ENCODE data around the gene INPP4A. TPM values are rescaled to one million over a fixed set of nuclear protein-coding genes. Genes with fewer than 3 reads are reported as not detected.

Gene INPP4A
- total and polyA plus RNA-seq, 2 donors (not counting 3 experiments of a cell fraction or from before 2014, with no cell fraction given), result 14.9 to 28.8 TPM

DNA sequence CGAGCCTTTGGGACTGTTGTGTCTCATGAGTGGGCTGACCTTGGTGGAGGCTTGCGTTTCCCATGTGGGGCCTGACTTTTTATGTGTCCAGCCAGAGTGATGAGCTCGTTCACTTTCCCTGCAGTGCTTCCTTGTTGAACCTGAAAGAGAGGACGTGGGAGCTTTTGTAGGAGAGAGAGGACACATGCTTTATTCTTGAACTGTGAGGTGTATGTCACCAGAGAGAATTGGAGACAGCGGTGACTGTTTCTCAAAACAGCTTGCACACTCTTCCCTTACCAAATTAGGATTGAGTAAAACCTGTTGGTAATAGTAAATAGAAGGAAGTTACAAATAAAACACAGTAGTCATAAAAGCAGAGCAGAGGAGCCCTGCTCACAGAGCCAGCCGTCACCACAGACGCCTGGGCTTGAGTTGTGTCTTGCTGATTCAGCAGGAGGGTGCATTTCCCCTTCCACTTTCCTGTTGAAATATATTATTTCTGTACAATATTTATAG is 60.7 kb downstream of the INPP4A start:
- Histone ChIP-seq H3K4me2 (ENCODE audit: insufficient read depth, low read length) (no peak overlapping the region), H3K79me2 (ENCODE audit: control insufficient read depth, insufficient read depth, low read length) (no peaks in the 10 kb centered on the region), H3K36me3 (ENCODE audit: control insufficient read depth in 2 of 2, extremely low read depth in 1 of 2, insufficient read depth in 2 of 2, low read length in 2 of 2) (no peaks in the 10 kb centered on the region), H3K9me1 (replicated peaks; ENCODE audit: control insufficient read depth, extremely low read depth, insufficient read depth, low read length) (no peaks in the 10 kb centered on the region), H3K9ac (replicated peaks; ENCODE audit: extremely low read depth, insufficient read depth, low read length) (no peak overlapping the region), H3K4me3 (replicated peaks in 1 of 3; ENCODE audit: insufficient read depth in 1 of 3, low read depth in 1 of 3, low read length in 3 of 3) (no peak overlapping the region), H3K4me1 (ENCODE audit: control insufficient read depth, extremely low read depth, insufficient read depth, low read length) (peaks cover 3% of the 10 kb centered on the region), H3K27ac (ENCODE audit: insufficient read depth, low read depth, low read length) (no peak overlapping the region), H4K20me1 (replicated peaks; ENCODE audit: control insufficient read depth, extremely low read depth, insufficient read depth, low read length) (no peaks in the 10 kb centered on the region), H3K27me3 (ENCODE audit: control insufficient read depth in 2 of 2, insufficient read depth in 2 of 2, low read length in 2 of 2) (no peaks in the 10 kb centered on the region), H2AFZ (ENCODE audit: low read depth, low read length) (no peak overlapping the region), H3K9me3 (replicated peaks; ENCODE audit: control insufficient read depth, insufficient read depth, low read length) (no peaks in the 10 kb centered on the region)
- no peak for TF ChIP-seq JUN (IDR thresholded peaks at IDR 0.05; ENCODE audit: borderline replicate concordance, insufficient read depth, insufficient read length, low read depth)
- TF ChIP-seq FOS (IDR thresholded peaks at IDR 0.05; ENCODE audit: borderline replicate concordance, insufficient read depth, low read length), result no peak
- no peak for TF ChIP-seq MYC (IDR thresholded peaks at IDR 0.05; ENCODE audit: low read depth, low read length)
- dilution Hi-C loops (cut with MboI; ENCODE audit: extremely low pct_ligation_motif_present, low sequenced_read_pairs) (no loop called here), intact Hi-C loops (cut with micrococcal nuclease) (no loop called here)
- ChIA-PET POLR2A (no interaction called here), CTCF (interaction anchor here (0.9 to 3.6 kb wide), 4 partner anchors 9 to 41 kb away, joined by 3 to 16 read pairs (median 8); no protein-coding TSS in a partner anchor)
- BruUV-seq (replicated peaks), result no TSS peak
- FAIRE-seq (no peak), DNase-seq (ENCODE audit: low read depth, low spot score) (peak; percentile 34)

DNA sequence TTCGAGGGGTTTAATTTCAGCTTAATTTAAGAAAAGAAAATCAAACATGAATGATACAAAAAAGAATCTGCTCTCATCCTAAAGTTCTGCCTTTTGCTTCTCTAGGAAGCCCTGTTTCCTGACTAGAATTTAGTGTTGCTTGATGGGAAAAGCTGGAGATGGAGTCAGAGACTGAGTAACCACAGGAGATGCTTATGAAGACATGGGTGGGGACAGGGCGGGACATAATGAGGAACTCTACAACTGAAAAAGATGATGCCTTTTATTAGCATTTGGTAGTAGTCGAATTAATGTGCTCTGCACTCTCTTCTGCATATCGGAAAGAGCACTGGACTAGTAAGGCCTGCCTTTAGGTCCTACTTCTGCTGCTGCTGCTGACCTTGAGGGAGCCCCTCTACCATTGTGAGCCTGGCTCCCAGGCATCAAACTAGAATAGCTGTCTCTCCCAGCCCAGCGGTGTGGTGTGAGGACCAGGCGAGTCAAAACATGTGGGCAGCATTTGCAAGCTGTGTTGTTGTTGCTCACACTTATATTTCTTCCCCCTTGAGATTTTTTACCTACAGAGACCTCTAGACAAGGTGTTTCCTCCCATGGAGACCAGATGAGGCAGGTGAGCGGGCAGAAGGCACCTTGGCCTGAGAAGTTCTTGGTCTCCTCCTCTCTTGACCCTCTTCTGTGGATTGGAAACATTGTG is 61.5 kb downstream of the INPP4A start:
- H3K79me2 ChIP-seq (ENCODE audit: control insufficient read depth, insufficient read depth, low read length), result no peaks in the 10 kb centered on the region
- no peaks in the 10 kb centered on the region for H3K36me3 ChIP-seq (ENCODE audit: control insufficient read depth in 2 of 2, extremely low read depth in 1 of 2, insufficient read depth in 2 of 2, low read length in 2 of 2)
- intact Hi-C loops (cut with micrococcal nuclease) (no loop called here), dilution Hi-C loops (cut with MboI; ENCODE audit: extremely low pct_ligation_motif_present, low sequenced_read_pairs) (no loop called here)
- H3K4me1 ChIP-seq (ENCODE audit: control insufficient read depth, extremely low read depth, insufficient read depth, low read length), result peaks cover 3% of the 10 kb centered on the region
- H3K27ac ChIP-seq (ENCODE audit: insufficient read depth, low read depth, low read length), result no peak overlapping the region
- no peaks in the 10 kb centered on the region for H3K27me3 ChIP-seq (ENCODE audit: control insufficient read depth in 2 of 2, insufficient read depth in 2 of 2, low read length in 2 of 2)
- no peak overlapping the region for H3K4me3 ChIP-seq (replicated peaks in 1 of 3; ENCODE audit: insufficient read depth in 1 of 3, low read depth in 1 of 3, low read length in 3 of 3)
- H3K9me3 ChIP-seq (replicated peaks; ENCODE audit: control insufficient read depth, insufficient read depth, low read length), result no peaks in the 10 kb centered on the region
- no peak for DNase-seq (ENCODE audit: low read depth, low spot score)
- no TSS peak for BruUV-seq (replicated peaks)
- H3K4me2 ChIP-seq (ENCODE audit: insufficient read depth, low read length), result no peak overlapping the region
- POLR2A ChIA-PET, result no interaction called here
- TF ChIP-seq, protein P1, sequence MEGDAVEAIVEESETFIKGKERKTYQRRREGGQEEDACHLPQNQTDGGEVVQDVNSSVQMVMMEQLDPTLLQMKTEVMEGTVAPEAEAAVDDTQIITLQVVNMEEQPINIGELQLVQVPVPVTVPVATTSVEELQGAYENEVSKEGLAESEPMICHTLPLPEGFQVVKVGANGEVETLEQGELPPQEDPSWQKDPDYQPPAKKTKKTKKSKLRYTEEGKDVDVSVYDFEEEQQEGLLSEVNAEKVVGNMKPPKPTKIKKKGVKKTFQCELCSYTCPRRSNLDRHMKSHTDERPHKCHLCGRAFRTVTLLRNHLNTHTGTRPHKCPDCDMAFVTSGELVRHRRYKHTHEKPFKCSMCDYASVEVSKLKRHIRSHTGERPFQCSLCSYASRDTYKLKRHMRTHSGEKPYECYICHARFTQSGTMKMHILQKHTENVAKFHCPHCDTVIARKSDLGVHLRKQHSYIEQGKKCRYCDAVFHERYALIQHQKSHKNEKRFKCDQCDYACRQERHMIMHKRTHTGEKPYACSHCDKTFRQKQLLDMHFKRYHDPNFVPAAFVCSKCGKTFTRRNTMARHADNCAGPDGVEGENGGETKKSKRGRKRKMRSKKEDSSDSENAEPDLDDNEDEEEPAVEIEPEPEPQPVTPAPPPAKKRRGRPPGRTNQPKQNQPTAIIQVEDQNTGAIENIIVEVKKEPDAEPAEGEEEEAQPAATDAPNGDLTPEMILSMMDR (IDR thresholded peaks at IDR 0.05; ENCODE audit: extremely low read depth in 1 of 2, insufficient read depth in 1 of 2, low read depth in 1 of 2, low read length in 2 of 2), result no peak
- no peak for TF ChIP-seq POLR2AphosphoS5 (IDR thresholded peaks at IDR 0.05; ENCODE audit: insufficient read depth, low read depth, low read length)
- no peak for TF ChIP-seq POLR2A (IDR thresholded peaks at IDR 0.05; ENCODE audit: low read depth, low read length)
- TF ChIP-seq MYC (IDR thresholded peaks at IDR 0.05; ENCODE audit: low read depth, low read length), result no peak
- TF ChIP-seq JUN (IDR thresholded peaks at IDR 0.05; ENCODE audit: borderline replicate concordance, insufficient read depth, insufficient read length, low read depth), result no peak
- no peak for TF ChIP-seq GATA2 (IDR thresholded peaks at IDR 0.05; ENCODE audit: insufficient read depth, insufficient read length, low read depth, low read length)
- no peak for TF ChIP-seq FOS (IDR thresholded peaks at IDR 0.05; ENCODE audit: borderline replicate concordance, insufficient read depth, low read length)
- TF ChIP-seq EZH2 (IDR thresholded peaks at IDR 0.05; ENCODE audit: borderline replicate concordance, low read depth, low read length, severe bottlenecking), result no peak
- TF ChIP-seq, protein P2, sequence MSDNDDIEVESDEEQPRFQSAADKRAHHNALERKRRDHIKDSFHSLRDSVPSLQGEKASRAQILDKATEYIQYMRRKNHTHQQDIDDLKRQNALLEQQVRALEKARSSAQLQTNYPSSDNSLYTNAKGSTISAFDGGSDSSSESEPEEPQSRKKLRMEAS (IDR thresholded peaks at IDR 0.05; ENCODE audit: insufficient read depth, insufficient read length), result no peak
- CTCF ChIA-PET, result interaction anchor here (2.0 to 3.6 kb wide), 3 partner anchors 9 to 41 kb away, joined by 6 to 9 read pairs (median 9); no protein-coding TSS in a partner anchor
- no peaks in the 10 kb centered on the region for H4K20me1 ChIP-seq (replicated peaks; ENCODE audit: control insufficient read depth, extremely low read depth, insufficient read depth, low read length)
- no peak overlapping the region for H2AFZ ChIP-seq (ENCODE audit: low read depth, low read length)
- no peaks in the 10 kb centered on the region for H3K9me1 ChIP-seq (replicated peaks; ENCODE audit: control insufficient read depth, extremely low read depth, insufficient read depth, low read length)
- no peak overlapping the region for H3K9ac ChIP-seq (replicated peaks; ENCODE audit: extremely low read depth, insufficient read depth, low read length)
- no peak for FAIRE-seq

Data from endothelial cell of umbilical vein (primary cell).